ENCODE results near the gene UCP2.

GRCh38 chr11:73996161-73996747, 13.6 kb upstream of the UCP2 start:
- TF ChIP-seq TCF12 (IDR thresholded peaks at IDR 0.05; ENCODE audit: low read depth): no peak
- TF ChIP-seq CREB1 (IDR thresholded peaks at IDR 0.05; ENCODE audit: low read depth): no peak
- TF ChIP-seq RAD21 (IDR thresholded peaks at IDR 0.05; ENCODE audit: low read depth): no peak
- TF ChIP-seq EP300 (IDR thresholded peaks at IDR 0.05; ENCODE audit: borderline replicate concordance): no peak
- no peak for TF ChIP-seq TAF1 (IDR thresholded peaks at IDR 0.05; ENCODE audit: low read depth)
- TF ChIP-seq ZBTB7A (IDR thresholded peaks at IDR 0.05; ENCODE audit: low read depth): no peak
- TF ChIP-seq YY1 (IDR thresholded peaks at IDR 0.05; ENCODE audit: low read depth): no peak
- TF ChIP-seq TEAD4 (IDR thresholded peaks at IDR 0.05): no peak
- TF ChIP-seq, protein P1, sequence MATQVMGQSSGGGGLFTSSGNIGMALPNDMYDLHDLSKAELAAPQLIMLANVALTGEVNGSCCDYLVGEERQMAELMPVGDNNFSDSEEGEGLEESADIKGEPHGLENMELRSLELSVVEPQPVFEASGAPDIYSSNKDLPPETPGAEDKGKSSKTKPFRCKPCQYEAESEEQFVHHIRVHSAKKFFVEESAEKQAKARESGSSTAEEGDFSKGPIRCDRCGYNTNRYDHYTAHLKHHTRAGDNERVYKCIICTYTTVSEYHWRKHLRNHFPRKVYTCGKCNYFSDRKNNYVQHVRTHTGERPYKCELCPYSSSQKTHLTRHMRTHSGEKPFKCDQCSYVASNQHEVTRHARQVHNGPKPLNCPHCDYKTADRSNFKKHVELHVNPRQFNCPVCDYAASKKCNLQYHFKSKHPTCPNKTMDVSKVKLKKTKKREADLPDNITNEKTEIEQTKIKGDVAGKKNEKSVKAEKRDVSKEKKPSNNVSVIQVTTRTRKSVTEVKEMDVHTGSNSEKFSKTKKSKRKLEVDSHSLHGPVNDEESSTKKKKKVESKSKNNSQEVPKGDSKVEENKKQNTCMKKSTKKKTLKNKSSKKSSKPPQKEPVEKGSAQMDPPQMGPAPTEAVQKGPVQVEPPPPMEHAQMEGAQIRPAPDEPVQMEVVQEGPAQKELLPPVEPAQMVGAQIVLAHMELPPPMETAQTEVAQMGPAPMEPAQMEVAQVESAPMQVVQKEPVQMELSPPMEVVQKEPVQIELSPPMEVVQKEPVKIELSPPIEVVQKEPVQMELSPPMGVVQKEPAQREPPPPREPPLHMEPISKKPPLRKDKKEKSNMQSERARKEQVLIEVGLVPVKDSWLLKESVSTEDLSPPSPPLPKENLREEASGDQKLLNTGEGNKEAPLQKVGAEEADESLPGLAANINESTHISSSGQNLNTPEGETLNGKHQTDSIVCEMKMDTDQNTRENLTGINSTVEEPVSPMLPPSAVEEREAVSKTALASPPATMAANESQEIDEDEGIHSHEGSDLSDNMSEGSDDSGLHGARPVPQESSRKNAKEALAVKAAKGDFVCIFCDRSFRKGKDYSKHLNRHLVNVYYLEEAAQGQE (IDR thresholded peaks at IDR 0.05; ENCODE audit: low read depth): no peak
- TF ChIP-seq EGR1 (IDR thresholded peaks at IDR 0.05): no peak
- TF ChIP-seq USF1 (IDR thresholded peaks at IDR 0.05): no peak
- TF ChIP-seq MAX (IDR thresholded peaks at IDR 0.05): no peak
- TF ChIP-seq NFIC (IDR thresholded peaks at IDR 0.05): no peak
- TF ChIP-seq FOXM1 (IDR thresholded peaks at IDR 0.05; ENCODE audit: borderline replicate concordance, low read depth): no peak

Data from Ishikawa (cell line).